ENCODE measurements around the gene GREM2.

The GREM2 gene

GRCh38 chr1:240562111-240562590, 49.8 kb downstream of the GREM2 start:
- peak; percentile 36 for DNase-seq (ENCODE audit: low read depth)

DNA sequence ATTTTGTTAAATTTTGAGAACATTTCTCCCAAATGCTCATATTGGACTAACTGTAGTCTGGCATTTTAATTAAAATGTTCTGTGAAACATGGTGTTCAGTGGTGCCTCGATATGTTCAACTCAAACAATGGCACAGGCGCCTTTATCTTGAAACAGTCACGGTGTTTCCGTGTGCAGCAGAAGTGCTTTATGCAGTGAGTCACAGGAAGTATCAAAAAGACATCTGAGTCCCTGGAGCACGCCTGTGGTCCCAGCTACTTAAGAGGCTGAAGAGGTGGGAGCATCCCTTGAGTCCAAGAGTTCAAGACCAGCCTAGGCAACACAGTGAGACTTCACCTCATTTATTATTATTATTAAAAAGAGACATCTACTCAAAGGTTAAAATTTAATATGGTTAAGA, 52.2 kb downstream of the GREM2 start:
- DNase-seq (ENCODE audit: low read depth) = no peak

- no peak for DNase-seq (ENCODE audit: low read depth)
These were observed 56.4 kb downstream of the GREM2 start for GRCh38 chr1:240555524-240555923.

DNA sequence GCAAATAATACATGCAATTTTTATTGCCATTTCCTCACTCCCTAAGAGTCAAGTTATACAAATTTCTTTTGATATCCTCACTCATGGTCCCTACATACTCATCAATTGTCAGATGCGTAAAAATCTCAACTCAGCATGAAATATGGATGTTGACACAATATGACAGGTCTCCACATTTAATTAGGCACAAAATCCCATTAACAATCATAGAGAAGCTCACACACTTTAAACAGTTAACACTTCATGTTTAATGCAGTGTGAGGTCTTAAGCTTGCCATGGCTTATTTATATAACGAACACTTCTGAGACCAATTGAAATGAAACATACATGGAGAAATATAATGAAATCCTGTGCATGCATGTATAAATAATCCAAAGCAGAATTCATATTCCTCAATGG, 58.6 kb downstream of the GREM2 start:
- DNase-seq (ENCODE audit: low read depth) = no peak

GRCh38 chr1:240539769-240540414, 72.1 kb downstream of the GREM2 start:
- DNase-seq (ENCODE audit: low read depth) = no peak

GRCh38 chr1:240538776-240539430, 73.1 kb downstream of the GREM2 start:
- no peak for DNase-seq (ENCODE audit: low read depth)

- DNase-seq (ENCODE audit: low read depth) = no peak
These were observed 78.7 kb downstream of the GREM2 start for GRCh38 chr1:240533154-240533780.

DNA sequence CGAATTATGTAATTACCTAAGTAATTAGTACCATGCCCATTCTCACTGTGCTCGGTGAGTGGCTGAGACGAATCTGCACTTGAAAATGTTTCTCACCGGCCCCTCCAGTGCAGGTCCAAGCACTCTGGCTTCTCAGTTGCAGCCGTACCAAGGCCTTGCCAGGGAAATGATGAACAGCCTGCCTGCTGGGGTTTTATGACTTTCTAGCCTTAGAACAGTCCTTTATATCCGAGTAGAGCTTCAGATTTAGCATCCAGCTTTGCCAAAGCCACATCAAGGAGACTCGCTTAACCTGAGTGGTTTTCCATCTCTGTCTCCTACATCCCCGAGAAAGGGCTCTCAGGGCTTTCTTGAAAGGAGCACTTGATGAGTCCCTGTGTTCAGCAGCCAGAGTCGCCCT, 83.4 kb downstream of the GREM2 start:
- no peak for DNase-seq (ENCODE audit: low read depth)

DNA sequence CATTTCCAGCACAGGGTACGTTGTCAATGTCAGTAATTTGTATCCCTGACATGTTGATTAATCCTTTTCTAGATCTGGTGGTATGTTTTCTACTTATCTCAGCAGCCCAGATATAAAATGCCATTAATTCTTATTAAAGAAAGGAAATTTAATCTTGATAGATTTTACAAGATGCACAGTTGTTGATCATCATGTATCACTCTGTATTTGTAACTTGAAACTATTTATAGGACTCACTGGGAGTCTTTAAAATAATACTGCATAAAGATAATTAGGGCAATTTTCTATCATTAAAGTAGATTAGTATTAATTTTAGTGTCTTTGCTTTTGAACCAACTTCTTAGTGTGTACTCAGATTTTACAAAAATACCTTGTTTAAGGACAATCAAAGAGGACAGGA, 84.9 kb downstream of the GREM2 start:
- DNase-seq (ENCODE audit: low read depth) = no peak

DNA sequence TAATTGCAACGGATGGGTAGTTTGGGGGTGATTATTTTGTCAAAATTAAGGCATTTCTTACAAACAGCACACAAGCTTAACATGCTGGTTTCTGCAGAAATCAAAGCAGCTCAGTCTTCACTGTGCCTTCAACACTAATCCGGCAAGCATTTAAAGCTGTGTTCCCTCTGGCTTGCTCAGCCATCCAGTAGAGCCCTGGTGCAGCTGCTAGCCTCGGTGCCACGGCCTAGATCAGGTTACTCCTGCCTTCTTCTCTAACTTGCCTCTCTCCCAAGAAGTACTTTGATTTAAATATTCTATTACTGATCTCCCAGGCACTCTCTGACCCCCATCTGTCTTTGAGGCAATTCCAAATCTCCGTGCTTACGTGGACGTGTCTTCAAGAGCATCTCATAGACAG, 85.6 kb downstream of the GREM2 start:
- DNase-seq (ENCODE audit: low read depth) = no peak

- no peak for DNase-seq (ENCODE audit: low read depth)
These were observed 87.4 kb downstream of the GREM2 start for GRCh38 chr1:240524356-240525069.

- no peak for DNase-seq (ENCODE audit: low read depth)
These were observed 89.7 kb downstream of the GREM2 start for GRCh38 chr1:240522122-240522822.

DNA sequence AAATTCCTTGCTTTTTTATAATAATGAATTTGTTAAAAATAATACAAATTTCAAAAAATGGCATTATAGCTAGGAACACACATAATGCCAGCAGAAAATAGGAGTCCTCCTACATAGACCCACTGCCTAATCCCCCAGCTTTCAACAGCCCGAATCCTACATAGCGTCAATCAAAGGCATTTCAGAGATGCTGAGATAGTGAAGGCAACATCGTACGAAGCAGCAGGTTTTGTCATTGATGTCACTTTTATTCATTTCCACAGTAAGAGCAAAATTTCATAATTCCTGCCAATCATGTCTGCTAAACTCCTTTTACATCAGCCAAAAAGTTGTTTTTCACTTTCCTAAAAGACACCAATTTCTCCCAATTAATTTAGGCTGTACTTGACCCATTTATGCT, 94.1 kb downstream of the GREM2 start:
- no peak for DNase-seq (ENCODE audit: low read depth)

GRCh38 chr1:240516069-240516468, 95.9 kb downstream of the GREM2 start:
- DNase-seq (ENCODE audit: low read depth) = no peak

- no peak for DNase-seq (ENCODE audit: low read depth)
These were observed 96.5 kb downstream of the GREM2 start for GRCh38 chr1:240515505-240515904.

GRCh38 chr1:240511789-240512188, 100.2 kb downstream of the GREM2 start:
- DNase-seq (ENCODE audit: low read depth) = no peak

DNA sequence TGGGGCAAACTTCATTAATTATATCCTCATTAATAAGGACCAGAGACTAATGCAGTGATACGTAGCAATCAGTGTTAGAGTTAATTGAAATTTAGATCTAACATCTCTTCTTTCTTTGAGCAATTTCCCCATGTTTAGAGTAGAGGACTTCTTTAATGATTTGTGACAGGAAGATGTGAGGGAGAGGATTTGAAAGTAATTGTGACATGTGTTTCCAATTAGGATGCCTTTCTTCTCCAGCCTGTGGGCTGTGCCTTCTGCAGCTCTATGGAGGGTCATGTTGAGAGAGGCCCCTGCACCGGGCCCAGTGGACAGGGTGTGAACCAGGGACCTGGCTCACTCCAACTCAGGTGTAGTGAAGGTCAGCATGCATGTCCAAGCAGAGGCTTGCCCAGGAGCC, 103.0 kb downstream of the GREM2 start:
- DNase-seq (ENCODE audit: low read depth) = no peak

GRCh38 chr1:240508201-240508600, 103.8 kb downstream of the GREM2 start:
- DNase-seq (ENCODE audit: low read depth) = no peak

GRCh38 chr1:240506176-240506575, 105.8 kb downstream of the GREM2 start:
- DNase-seq (ENCODE audit: low read depth) = no peak

GRCh38 chr1:240503558-240503957, 108.4 kb downstream of the GREM2 start:
- DNase-seq (ENCODE audit: low read depth) = no peak

GRCh38 chr1:240503036-240503435, 108.9 kb downstream of the GREM2 start:
- DNase-seq (ENCODE audit: low read depth) = no peak

DNA sequence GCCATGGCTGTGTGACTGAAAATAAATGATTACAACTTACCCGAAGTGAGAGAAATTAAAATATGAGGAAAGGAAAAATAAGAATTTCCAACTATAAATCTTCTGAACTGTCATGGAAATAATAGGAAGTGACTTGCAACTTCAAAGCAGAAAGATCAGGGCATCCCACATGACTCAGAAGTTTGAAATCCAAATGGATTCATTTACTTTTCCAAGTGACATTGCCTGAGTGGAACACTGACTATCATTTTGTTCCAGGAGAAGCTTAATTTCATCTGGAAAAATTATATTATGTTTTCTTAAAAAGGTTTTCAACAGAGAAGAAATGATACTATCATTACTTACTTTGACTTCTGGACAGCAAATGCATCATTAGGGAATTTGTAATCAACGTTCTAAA, 110.8 kb downstream of the GREM2 start:
- DNase-seq (ENCODE audit: low read depth) = peak; percentile 9
